PFSK-1 (cell line): ENCODE measurements around the gene COL9A2.

Source experiments
- FOXP2 ChIP-seq: optimal IDR thresholded peaks from 2 replicates; pipeline ENCODE3; 2011; ENCODE audit warnings: borderline replicate concordance, control low read depth, inconsistent platforms; ENCODE audit not compliant: insufficient read depth; ENCODE audit errors: extremely low read length, extremely low read depth
- POLR2AphosphoS5 ChIP-seq: IDR thresholded peaks from 2 replicates; pipeline ENCODE4 v1.6.1; 2012; ENCODE audit warnings: low read depth, mild to moderate bottlenecking, control low read depth, low read length, moderate library complexity
- SIN3A ChIP-seq: IDR thresholded peaks from 2 replicates; pipeline ENCODE4 v1.6.1; 2012; ENCODE audit warnings: mild to moderate bottlenecking, low read length, moderate library complexity, borderline replicate concordance; ENCODE audit not compliant: insufficient read depth
- TAF1 ChIP-seq: IDR thresholded peaks from 2 replicates; pipeline ENCODE4 v1.6.1; 2012; ENCODE audit warnings: low read length, control low read depth, borderline replicate concordance; ENCODE audit not compliant: insufficient read depth
- TF ChIP-seq, protein P1 (sequence below), 2 experiments: IDR thresholded peaks; 2 replicates each; pipeline versions ENCODE4 v1.6.1 to v1.8.0; 2011 to 2012; ENCODE audit warnings: low read depth in 2 of 2, low read length in 2 of 2, control low read depth in 1 of 2, inconsistent platforms in 1 of 2, mild to moderate bottlenecking in 1 of 2, moderate library complexity in 1 of 2; ENCODE audit not compliant: insufficient read depth in 1 of 2

The COL9A2 gene

DNA sequence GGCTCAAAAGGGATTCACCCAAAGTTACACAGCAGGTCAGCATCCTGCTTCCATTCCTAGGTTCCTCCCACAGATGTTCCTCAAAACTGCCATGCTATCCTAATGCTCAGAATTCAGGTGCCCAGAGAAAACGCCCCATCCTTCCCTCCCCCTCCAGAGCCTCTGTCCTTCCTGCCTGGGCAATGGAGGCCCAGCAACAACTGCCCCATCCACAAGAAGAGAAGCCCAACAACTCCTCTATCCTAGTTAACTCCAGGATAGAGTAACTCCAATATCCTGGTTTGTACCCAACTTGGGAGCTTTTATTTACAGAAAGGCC lies 16.9 kb downstream of the COL9A2 start:
- TF ChIP-seq, protein P1, sequence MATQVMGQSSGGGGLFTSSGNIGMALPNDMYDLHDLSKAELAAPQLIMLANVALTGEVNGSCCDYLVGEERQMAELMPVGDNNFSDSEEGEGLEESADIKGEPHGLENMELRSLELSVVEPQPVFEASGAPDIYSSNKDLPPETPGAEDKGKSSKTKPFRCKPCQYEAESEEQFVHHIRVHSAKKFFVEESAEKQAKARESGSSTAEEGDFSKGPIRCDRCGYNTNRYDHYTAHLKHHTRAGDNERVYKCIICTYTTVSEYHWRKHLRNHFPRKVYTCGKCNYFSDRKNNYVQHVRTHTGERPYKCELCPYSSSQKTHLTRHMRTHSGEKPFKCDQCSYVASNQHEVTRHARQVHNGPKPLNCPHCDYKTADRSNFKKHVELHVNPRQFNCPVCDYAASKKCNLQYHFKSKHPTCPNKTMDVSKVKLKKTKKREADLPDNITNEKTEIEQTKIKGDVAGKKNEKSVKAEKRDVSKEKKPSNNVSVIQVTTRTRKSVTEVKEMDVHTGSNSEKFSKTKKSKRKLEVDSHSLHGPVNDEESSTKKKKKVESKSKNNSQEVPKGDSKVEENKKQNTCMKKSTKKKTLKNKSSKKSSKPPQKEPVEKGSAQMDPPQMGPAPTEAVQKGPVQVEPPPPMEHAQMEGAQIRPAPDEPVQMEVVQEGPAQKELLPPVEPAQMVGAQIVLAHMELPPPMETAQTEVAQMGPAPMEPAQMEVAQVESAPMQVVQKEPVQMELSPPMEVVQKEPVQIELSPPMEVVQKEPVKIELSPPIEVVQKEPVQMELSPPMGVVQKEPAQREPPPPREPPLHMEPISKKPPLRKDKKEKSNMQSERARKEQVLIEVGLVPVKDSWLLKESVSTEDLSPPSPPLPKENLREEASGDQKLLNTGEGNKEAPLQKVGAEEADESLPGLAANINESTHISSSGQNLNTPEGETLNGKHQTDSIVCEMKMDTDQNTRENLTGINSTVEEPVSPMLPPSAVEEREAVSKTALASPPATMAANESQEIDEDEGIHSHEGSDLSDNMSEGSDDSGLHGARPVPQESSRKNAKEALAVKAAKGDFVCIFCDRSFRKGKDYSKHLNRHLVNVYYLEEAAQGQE (IDR thresholded peaks at IDR 0.05; ENCODE audit: insufficient read depth in 1 of 2, low read depth in 2 of 2, low read length in 2 of 2), result no peak
- TF ChIP-seq POLR2AphosphoS5 (no peak), SIN3A (no peak), FOXP2 (no peak), TAF1 (no peak)

DNA sequence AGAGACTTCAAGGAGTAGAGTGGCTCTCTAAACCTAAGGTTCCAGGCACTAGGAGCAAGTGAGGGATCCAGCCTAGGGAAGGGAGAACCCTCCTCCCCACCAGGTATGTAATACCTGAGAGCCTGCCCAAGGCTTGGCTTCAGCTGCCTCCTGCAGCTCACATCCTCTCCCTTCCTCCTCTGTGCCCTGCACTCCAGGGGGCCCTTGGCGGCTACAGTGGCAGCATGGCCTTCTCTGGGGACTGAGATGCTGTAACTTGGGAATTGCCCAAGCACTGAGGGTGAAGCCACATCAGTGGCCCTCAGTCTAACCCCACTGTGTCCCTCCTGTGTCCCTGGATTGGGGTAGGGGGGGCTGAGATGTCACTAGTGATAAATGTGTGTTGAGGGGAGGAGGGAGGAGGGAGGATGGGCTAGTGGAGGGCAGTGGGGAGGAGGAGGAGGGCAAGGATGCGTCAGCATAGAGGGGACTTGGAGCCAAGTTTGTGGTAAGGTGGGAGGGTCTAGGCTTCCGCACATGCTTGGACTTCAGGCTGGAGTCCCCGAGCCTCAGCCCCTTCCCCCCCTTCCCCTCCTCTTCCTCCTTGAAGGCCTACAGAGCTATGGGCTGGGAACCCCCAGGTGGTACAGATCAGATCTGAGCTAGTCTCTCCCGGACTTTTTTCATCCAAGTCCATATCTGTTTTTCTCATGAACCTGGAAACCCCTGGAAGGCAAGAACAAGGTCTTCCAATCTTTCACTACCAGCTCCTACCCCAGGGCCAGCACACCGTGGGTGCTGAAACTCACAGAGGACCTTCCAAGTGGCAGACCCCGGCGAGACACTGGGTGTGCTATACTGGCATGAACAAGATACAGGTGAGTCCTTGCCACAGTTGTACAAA lies 17.5 kb downstream of the COL9A2 start:
- TF ChIP-seq, protein P1 (IDR thresholded peaks at IDR 0.05; ENCODE audit: insufficient read depth in 1 of 2, low read depth in 2 of 2, low read length in 2 of 2), result no peak
- TF ChIP-seq SIN3A (no peak), TAF1 (no peak), POLR2AphosphoS5 (no peak), FOXP2 (no peak)

DNA sequence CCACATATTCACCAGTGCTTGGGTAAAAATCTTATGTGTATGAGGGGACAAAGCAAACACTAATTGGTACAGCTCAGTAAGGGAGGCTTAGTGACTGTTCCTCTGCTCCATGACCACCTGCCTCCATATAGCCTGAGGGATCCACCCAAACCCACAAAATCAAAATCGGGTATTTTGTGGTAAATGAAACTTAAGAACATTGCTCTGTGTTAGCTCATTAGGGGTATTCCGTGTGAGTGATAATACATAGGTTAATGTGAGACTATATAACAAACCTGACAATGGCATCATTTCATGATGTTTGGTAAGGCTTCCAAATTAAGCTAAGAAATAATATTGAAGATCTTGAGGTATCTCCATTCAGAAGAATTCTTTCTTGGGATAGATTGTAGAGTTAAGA lies 25.8 kb downstream of the COL9A2 start:
- TF ChIP-seq SIN3A (no peak), TAF1 (no peak), POLR2AphosphoS5 (no peak), FOXP2 (no peak)
- TF ChIP-seq, protein P1 (IDR thresholded peaks at IDR 0.05; ENCODE audit: insufficient read depth in 1 of 2, low read depth in 2 of 2, low read length in 2 of 2), result no peak

DNA sequence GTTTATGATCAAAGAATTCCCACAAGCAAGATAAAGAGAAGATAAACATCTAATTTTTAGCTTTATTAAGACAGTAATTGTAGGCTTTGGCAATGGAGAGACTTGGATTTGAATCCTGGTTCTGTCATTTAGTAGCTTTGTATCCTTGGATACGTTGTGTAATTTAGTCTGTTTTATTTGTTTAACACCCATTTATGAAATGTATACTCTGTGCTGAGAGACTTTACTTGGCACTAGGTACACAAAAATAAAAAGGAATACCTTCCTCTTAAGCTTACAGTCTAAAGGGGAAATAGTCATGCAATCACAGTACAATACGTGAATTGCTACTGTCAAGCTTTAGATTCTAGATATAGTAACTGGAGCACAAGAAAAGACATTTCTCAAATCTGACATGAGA lies 35.2 kb downstream of the COL9A2 start:
- TF ChIP-seq POLR2AphosphoS5 (no peak), FOXP2 (no peak)

DNA sequence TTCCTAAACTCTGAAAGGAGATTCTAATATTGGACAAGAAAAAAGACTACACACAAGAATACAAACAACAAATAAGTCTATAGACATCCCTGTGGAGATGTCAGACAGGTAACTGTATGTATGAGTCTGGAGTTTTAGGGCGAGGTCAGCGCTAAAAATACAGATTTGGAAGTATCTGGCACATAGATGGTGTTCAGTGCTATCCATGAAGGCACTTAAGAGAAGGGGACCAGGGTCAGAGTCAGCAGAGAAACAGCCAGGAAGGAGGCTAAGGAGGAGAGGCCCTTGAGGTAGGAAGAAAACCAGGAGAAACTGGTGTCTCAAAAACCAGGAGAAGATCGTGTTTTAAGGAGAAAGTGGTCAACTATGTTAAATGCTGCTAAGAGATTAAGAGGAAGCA lies 41.0 kb downstream of the COL9A2 start:
- TF ChIP-seq FOXP2 (no peak), TAF1 (no peak), SIN3A (no peak), POLR2AphosphoS5 (no peak)
- TF ChIP-seq, protein P1 (IDR thresholded peaks at IDR 0.05; ENCODE audit: insufficient read depth in 1 of 2, low read depth in 2 of 2, low read length in 2 of 2), result no peak
